Activated CD4-positive, alpha-beta memory T cell treated with anti-CD3 and anti-CD28 coated beads, Interleukin-2, amount 10 ng/mL, durations not matched to agents 7 days and 5 days (primary cell): Measurements from ENCODE around the gene SEPTIN12. TPM values are rescaled to one million over a fixed set of nuclear protein-coding genes. Genes with fewer than 3 reads are reported as not detected.

Experiments used
- CTCF ChIA-PET: fragments of 350-600 bp; sonication (Branson Sonifier 250); formaldehyde crosslinking; loops from one replicate; lab custom pipeline; 2021; ENCODE audit warnings: antibody characterized with exemption, inconsistent platforms; lab: Charles Lee
- POLR2A ChIA-PET: fragments of 350-600 bp; sonication (Branson Sonifier 250); formaldehyde crosslinking; loops from one replicate; lab custom pipeline; 2021; ENCODE audit warnings: antibody characterized with exemption; lab: Charles Lee
- DNase-seq: peaks from one replicate; pipeline ENCODE4 v3.0.0-alpha.2; 2020
- H3K27ac Mint-ChIP-seq: one replicate; pipeline ENCODE4 v1.8.0; 2021; ENCODE audit warnings: mild to moderate bottlenecking, mixed read lengths
- H3K27me3 Mint-ChIP-seq: one replicate; pipeline ENCODE4 v1.8.0; 2021; ENCODE audit warnings: mixed read lengths
- H3K36me3 Mint-ChIP-seq: one replicate; pipeline ENCODE4 v1.8.0; 2021; ENCODE audit warnings: low read depth, mixed read lengths
- H3K4me1 Mint-ChIP-seq: one replicate; pipeline ENCODE4 v1.8.0; 2021; ENCODE audit warnings: mixed read lengths
- H3K4me3 Mint-ChIP-seq: one replicate; pipeline ENCODE4 v1.8.0; 2021; ENCODE audit warnings: mild to moderate bottlenecking, mixed read lengths
- H3K9me3 Mint-ChIP-seq: one replicate; pipeline ENCODE4 v1.8.0; 2021; ENCODE audit warnings: mixed read lengths
- total RNA-seq, 2 experiments: library from RNA; stranded (reverse); gene quantifications; one replicate each; pipeline ENCODE4 v1.2.3, GENCODE V29; 2021

The SEPTIN12 gene
- total RNA-seq, 2 experiments from 2014 or later = not detected

GRCh38 chr16:4755687-4756086, 32.5 kb downstream of the SEPTIN12 start:
- peaks cover 4% of the 10 kb centered on the region for H3K9me3 Mint-ChIP-seq
- POLR2A ChIA-PET = no interaction called here
- no peaks in the 10 kb centered on the region for H3K4me1 Mint-ChIP-seq
- CTCF ChIA-PET = no interaction called here
- peaks cover 50% of the 10 kb centered on the region for H3K36me3 Mint-ChIP-seq
- no peaks in the 10 kb centered on the region for H3K27me3 Mint-ChIP-seq
- DNase-seq = no peak
- no peak overlapping the region for H3K4me3 Mint-ChIP-seq
- H3K27ac Mint-ChIP-seq = no peak overlapping the region

- ChIA-PET POLR2A (no interaction called here), CTCF (no interaction called here)
- no peak overlapping the region for H3K27ac Mint-ChIP-seq
- peaks cover 44% of the 10 kb centered on the region for H3K36me3 Mint-ChIP-seq
- no peaks in the 10 kb centered on the region for H3K27me3 Mint-ChIP-seq
- no peaks in the 10 kb centered on the region for H3K4me1 Mint-ChIP-seq
- H3K4me3 Mint-ChIP-seq = no peak overlapping the region
- H3K9me3 Mint-ChIP-seq = peaks cover 4% of the 10 kb centered on the region
- DNase-seq = no peak
These were observed 33.3 kb downstream of the SEPTIN12 start for GRCh38 chr16:4754865-4755264.

- Mint-ChIP-seq H3K4me3 (no peak overlapping the region), H3K4me1 (no peaks in the 10 kb centered on the region), H3K27me3 (no peaks in the 10 kb centered on the region), H3K9me3 (peaks cover 4% of the 10 kb centered on the region), H3K36me3 (peaks cover 33% of the 10 kb centered on the region), H3K27ac (no peak overlapping the region)
- no peak for DNase-seq
- ChIA-PET POLR2A (no interaction called here), CTCF (interaction anchor here (0.6 kb wide), 1 partner anchor 39 kb away, joined by 5 read pairs; no protein-coding TSS in a partner anchor)
These were observed 34.9 kb downstream of the SEPTIN12 start for GRCh38 chr16:4753227-4753626.

- no peak overlapping the region for H3K4me3 Mint-ChIP-seq
- H3K27ac Mint-ChIP-seq = no peak overlapping the region
- peaks cover 4% of the 10 kb centered on the region for H3K4me1 Mint-ChIP-seq
- ChIA-PET CTCF (no interaction called here), POLR2A (interaction anchor here (1.8 kb wide), 1 partner anchor 18 kb away, joined by 4 read pairs; the partner anchor contains the start of genes ANKS3 and DNAAF8)
- DNase-seq = no peak
- H3K9me3 Mint-ChIP-seq = peaks cover 4% of the 10 kb centered on the region
- H3K27me3 Mint-ChIP-seq = no peaks in the 10 kb centered on the region
- peaks cover 30% of the 10 kb centered on the region for H3K36me3 Mint-ChIP-seq
These were observed 35.6 kb downstream of the SEPTIN12 start for GRCh38 chr16:4752351-4753100.

- ChIA-PET POLR2A (interaction anchor here (1.8 kb wide), 1 partner anchor 17 kb away, joined by 4 read pairs; the partner anchor contains the start of genes ANKS3 and DNAAF8), CTCF (no interaction called here)
These were observed 37.2 kb downstream of the SEPTIN12 start for GRCh38 chr16:4750896-4751295.

GRCh38 chr16:4749700-4750257, 38.4 kb downstream of the SEPTIN12 start:
- H3K36me3 Mint-ChIP-seq = peaks cover 12% of the 10 kb centered on the region
- no peak overlapping the region for H3K4me3 Mint-ChIP-seq
- ChIA-PET CTCF (no interaction called here), POLR2A (no interaction called here)
- H3K27ac Mint-ChIP-seq = no peak overlapping the region
- H3K27me3 Mint-ChIP-seq = no peaks in the 10 kb centered on the region
- DNase-seq = no peak
- H3K4me1 Mint-ChIP-seq = peaks cover 4% of the 10 kb centered on the region
- no peaks in the 10 kb centered on the region for H3K9me3 Mint-ChIP-seq

More at GRCh38 chr16:4750896-4751295, 37.2 kb downstream of the SEPTIN12 start:
- Mint-ChIP-seq H3K27ac (no peak overlapping the region), H3K4me3 (no peak overlapping the region), H3K4me1 (peaks cover 4% of the 10 kb centered on the region), H3K36me3 (peaks cover 24% of the 10 kb centered on the region), H3K27me3 (no peaks in the 10 kb centered on the region), H3K9me3 (peaks cover 4% of the 10 kb centered on the region)
- DNase-seq = no peak

GRCh38 chr16:4748682-4749411, 39.3 kb downstream of the SEPTIN12 start:
- Mint-ChIP-seq H3K9me3 (no peaks in the 10 kb centered on the region), H3K4me1 (peaks cover 4% of the 10 kb centered on the region), H3K27me3 (no peaks in the 10 kb centered on the region), H3K36me3 (peaks cover 11% of the 10 kb centered on the region), H3K4me3 (no peak overlapping the region), H3K27ac (no peak overlapping the region)
- CTCF ChIA-PET = no interaction called here
- POLR2A ChIA-PET = interaction anchor here (2.9 kb wide), 1 partner anchor 14 kb away, joined by 9 read pairs; the partner anchor contains the start of genes ANKS3 and DNAAF8
- DNase-seq = no peak

GRCh38 chr16:4747906-4748681, 40.1 kb downstream of the SEPTIN12 start:
- ChIA-PET CTCF (interaction anchor here (1.5 kb wide), 1 partner anchor 14 kb away, joined by 3 read pairs; the partner anchor contains the start of gene ANKS3), POLR2A (interaction anchor here (2.9 kb wide), 1 partner anchor 13 kb away, joined by 9 read pairs; the partner anchor contains the start of genes ANKS3 and DNAAF8)
- no peak for DNase-seq
- Mint-ChIP-seq H3K36me3 (peaks cover 8% of the 10 kb centered on the region), H3K4me1 (peaks cover 10% of the 10 kb centered on the region), H3K27me3 (no peaks in the 10 kb centered on the region), H3K9me3 (no peaks in the 10 kb centered on the region), H3K27ac (no peak overlapping the region), H3K4me3 (no peak overlapping the region)

- H3K4me3 Mint-ChIP-seq = no peak overlapping the region
- H3K27me3 Mint-ChIP-seq = no peaks in the 10 kb centered on the region
- DNase-seq = no peak
- peaks cover 12% of the 10 kb centered on the region for H3K4me1 Mint-ChIP-seq
- H3K9me3 Mint-ChIP-seq = no peaks in the 10 kb centered on the region
- ChIA-PET CTCF (interaction anchor here (1.5 kb wide), 1 partner anchor 13 kb away, joined by 3 read pairs; the partner anchor contains the start of gene ANKS3), POLR2A (interaction anchor here (2.9 kb wide), 1 partner anchor 12 kb away, joined by 9 read pairs; the partner anchor contains the start of genes ANKS3 and DNAAF8)
- peaks cover 7% of the 10 kb centered on the region for H3K36me3 Mint-ChIP-seq
- H3K27ac Mint-ChIP-seq = no peak overlapping the region
These were observed 41.1 kb downstream of the SEPTIN12 start for GRCh38 chr16:4746991-4747574.

- H3K27me3 Mint-ChIP-seq = no peaks in the 10 kb centered on the region
- DNase-seq = no peak
- H3K27ac Mint-ChIP-seq = no peak overlapping the region
- no peak overlapping the region for H3K4me3 Mint-ChIP-seq
- H3K4me1 Mint-ChIP-seq = peaks cover 12% of the 10 kb centered on the region
- H3K36me3 Mint-ChIP-seq = peaks cover 3% of the 10 kb centered on the region
- no peaks in the 10 kb centered on the region for H3K9me3 Mint-ChIP-seq
- CTCF ChIA-PET = no interaction called here
- POLR2A ChIA-PET = interaction anchor here (2.9 kb wide), 1 partner anchor 12 kb away, joined by 9 read pairs; the partner anchor contains the start of genes ANKS3 and DNAAF8
These were observed 41.9 kb downstream of the SEPTIN12 start for GRCh38 chr16:4746215-4746614.

GRCh38 chr16:4745274-4745569, 42.9 kb downstream of the SEPTIN12 start:
- Mint-ChIP-seq H3K27me3 (no peaks in the 10 kb centered on the region), H3K4me1 (peaks cover 12% of the 10 kb centered on the region), H3K27ac (no peak overlapping the region), H3K36me3 (no peaks in the 10 kb centered on the region), H3K4me3 (no peak overlapping the region), H3K9me3 (no peaks in the 10 kb centered on the region)
- DNase-seq = no peak
- CTCF ChIA-PET = no interaction called here
- POLR2A ChIA-PET = no interaction called here
